H1 (cell line): ENCODE data around the gene ACTR6.

Experiments used
- CTCF ChIP-seq, 3 experiments: IDR thresholded peaks; 1 replicate in 2 of 3; 2 replicates in 1 of 3; pipeline versions ENCODE4 v1.5.1 to v1.6.1; 2011; ENCODE audit warnings: low read length in 3 of 3, mild to moderate bottlenecking in 3 of 3, inconsistent platforms in 2 of 3, low read depth in 1 of 3, moderate library complexity in 1 of 3; ENCODE audit not compliant: insufficient read depth in 1 of 3; ENCODE audit errors: control extremely low read depth in 1 of 3
- TBP ChIP-seq: IDR thresholded peaks from 2 replicates; pipeline ENCODE4 v1.6.1; 2011; ENCODE audit warnings: low read depth, low read length, improper control_type of control experiment

- no peak for TF ChIP-seq TBP
- TF ChIP-seq CTCF (IDR thresholded peaks at IDR 0.05; ENCODE audit: control extremely low read depth in 1 of 3, insufficient read depth in 1 of 3, low read depth in 1 of 3, low read length in 3 of 3): no peak
These were observed 29.3 kb downstream of the ACTR6 start for GRCh38 chr12:100229876-100230275.
